Measurements from ENCODE around the gene ACTR6. TPM values are rescaled to one million over a fixed set of nuclear protein-coding genes. Genes with fewer than 3 reads are reported as not detected.

The ACTR6 gene
- total RNA-seq, 1 donor from 2014 or later: 36.0 TPM

GRCh38 chr12:100211698-100212097 is 11.1 kb downstream of the ACTR6 start:
- H3K4me3 Mint-ChIP-seq (ENCODE audit: unreplicated experiment): no peak overlapping the region

GRCh38 chr12:100213016-100213891 is 12.6 kb downstream of the ACTR6 start:
- H3K4me3 Mint-ChIP-seq (ENCODE audit: unreplicated experiment): no peak overlapping the region
- no peak for TF ChIP-seq CTCF (IDR thresholded peaks at IDR 0.05; ENCODE audit: partially characterized antibody, unreplicated experiment)
- no peaks in the 10 kb centered on the region for H3K9me3 Mint-ChIP-seq (ENCODE audit: unreplicated experiment)
- H3K27me3 Mint-ChIP-seq (ENCODE audit: unreplicated experiment): no peaks in the 10 kb centered on the region
- H3K27ac Mint-ChIP-seq (ENCODE audit: unreplicated experiment): no peak overlapping the region
- no peaks in the 10 kb centered on the region for H3K36me3 Mint-ChIP-seq (ENCODE audit: unreplicated experiment)
- no peak for DNase-seq
- no peaks in the 10 kb centered on the region for H3K4me1 Mint-ChIP-seq (ENCODE audit: low read depth, unreplicated experiment)

More at GRCh38 chr12:100211698-100212097, 11.1 kb downstream of the ACTR6 start:
- H3K27ac Mint-ChIP-seq (ENCODE audit: unreplicated experiment): no peak overlapping the region
- no peak for DNase-seq
- H3K36me3 Mint-ChIP-seq (ENCODE audit: unreplicated experiment): no peaks in the 10 kb centered on the region
- H3K4me1 Mint-ChIP-seq (ENCODE audit: low read depth, unreplicated experiment): no peaks in the 10 kb centered on the region
- H3K27me3 Mint-ChIP-seq (ENCODE audit: unreplicated experiment): no peaks in the 10 kb centered on the region
- H3K9me3 Mint-ChIP-seq (ENCODE audit: unreplicated experiment): no peaks in the 10 kb centered on the region
- no peak for TF ChIP-seq CTCF (IDR thresholded peaks at IDR 0.05; ENCODE audit: partially characterized antibody, unreplicated experiment)

GRCh38 chr12:100214518-100214917 is 13.9 kb downstream of the ACTR6 start:
- no peak for TF ChIP-seq CTCF (IDR thresholded peaks at IDR 0.05; ENCODE audit: partially characterized antibody, unreplicated experiment)
- Mint-ChIP-seq H3K27ac (ENCODE audit: unreplicated experiment) (no peak overlapping the region), H3K4me3 (ENCODE audit: unreplicated experiment) (no peak overlapping the region), H3K9me3 (ENCODE audit: unreplicated experiment) (no peaks in the 10 kb centered on the region), H3K27me3 (ENCODE audit: unreplicated experiment) (no peaks in the 10 kb centered on the region), H3K36me3 (ENCODE audit: unreplicated experiment) (no peaks in the 10 kb centered on the region), H3K4me1 (ENCODE audit: low read depth, unreplicated experiment) (no peaks in the 10 kb centered on the region)
- no peak for DNase-seq

- Mint-ChIP-seq H3K9me3 (ENCODE audit: unreplicated experiment) (no peaks in the 10 kb centered on the region), H3K36me3 (ENCODE audit: unreplicated experiment) (no peaks in the 10 kb centered on the region), H3K4me1 (ENCODE audit: low read depth, unreplicated experiment) (no peaks in the 10 kb centered on the region), H3K4me3 (ENCODE audit: unreplicated experiment) (no peak overlapping the region), H3K27me3 (ENCODE audit: unreplicated experiment) (no peaks in the 10 kb centered on the region), H3K27ac (ENCODE audit: unreplicated experiment) (no peak overlapping the region)
- no peak for DNase-seq
- TF ChIP-seq CTCF (IDR thresholded peaks at IDR 0.05; ENCODE audit: partially characterized antibody, unreplicated experiment): no peak
These were observed 14.6 kb downstream of the ACTR6 start for GRCh38 chr12:100215209-100215608.

- Mint-ChIP-seq H3K4me3 (ENCODE audit: unreplicated experiment) (no peak overlapping the region), H3K27me3 (ENCODE audit: unreplicated experiment) (no peaks in the 10 kb centered on the region), H3K36me3 (ENCODE audit: unreplicated experiment) (no peaks in the 10 kb centered on the region), H3K27ac (ENCODE audit: unreplicated experiment) (no peak overlapping the region), H3K4me1 (ENCODE audit: low read depth, unreplicated experiment) (no peaks in the 10 kb centered on the region), H3K9me3 (ENCODE audit: unreplicated experiment) (no peaks in the 10 kb centered on the region)
- no peak for DNase-seq
- TF ChIP-seq CTCF (IDR thresholded peaks at IDR 0.05; ENCODE audit: partially characterized antibody, unreplicated experiment): no peak
These were observed 15.7 kb downstream of the ACTR6 start for GRCh38 chr12:100216337-100216736.

Measured in glutamatergic neuron (in vitro differentiated cells).